HL-60 (cell line): ENCODE results near the gene THEM4.

Experiments
- GABPA ChIP-seq: IDR thresholded peaks from 2 replicates; pipeline ENCODE4 v1.6.1; 2012; ENCODE audit warnings: low read depth
- POLR2AphosphoS5 ChIP-seq: IDR thresholded peaks from 2 replicates; pipeline ENCODE4 v1.6.1; 2012; ENCODE audit warnings: low read depth
- REST ChIP-seq: IDR thresholded peaks from 2 replicates; pipeline ENCODE4 v1.6.1; 2012; ENCODE audit warnings: low read depth; ENCODE audit not compliant: insufficient replicate concordance
- TF ChIP-seq, protein P1 (sequence below): IDR thresholded peaks from one replicate; pipeline ENCODE4 v1.5.1; 2011; ENCODE audit warnings: low read length, control low read depth, inconsistent platforms; ENCODE audit not compliant: insufficient read depth

DNA sequence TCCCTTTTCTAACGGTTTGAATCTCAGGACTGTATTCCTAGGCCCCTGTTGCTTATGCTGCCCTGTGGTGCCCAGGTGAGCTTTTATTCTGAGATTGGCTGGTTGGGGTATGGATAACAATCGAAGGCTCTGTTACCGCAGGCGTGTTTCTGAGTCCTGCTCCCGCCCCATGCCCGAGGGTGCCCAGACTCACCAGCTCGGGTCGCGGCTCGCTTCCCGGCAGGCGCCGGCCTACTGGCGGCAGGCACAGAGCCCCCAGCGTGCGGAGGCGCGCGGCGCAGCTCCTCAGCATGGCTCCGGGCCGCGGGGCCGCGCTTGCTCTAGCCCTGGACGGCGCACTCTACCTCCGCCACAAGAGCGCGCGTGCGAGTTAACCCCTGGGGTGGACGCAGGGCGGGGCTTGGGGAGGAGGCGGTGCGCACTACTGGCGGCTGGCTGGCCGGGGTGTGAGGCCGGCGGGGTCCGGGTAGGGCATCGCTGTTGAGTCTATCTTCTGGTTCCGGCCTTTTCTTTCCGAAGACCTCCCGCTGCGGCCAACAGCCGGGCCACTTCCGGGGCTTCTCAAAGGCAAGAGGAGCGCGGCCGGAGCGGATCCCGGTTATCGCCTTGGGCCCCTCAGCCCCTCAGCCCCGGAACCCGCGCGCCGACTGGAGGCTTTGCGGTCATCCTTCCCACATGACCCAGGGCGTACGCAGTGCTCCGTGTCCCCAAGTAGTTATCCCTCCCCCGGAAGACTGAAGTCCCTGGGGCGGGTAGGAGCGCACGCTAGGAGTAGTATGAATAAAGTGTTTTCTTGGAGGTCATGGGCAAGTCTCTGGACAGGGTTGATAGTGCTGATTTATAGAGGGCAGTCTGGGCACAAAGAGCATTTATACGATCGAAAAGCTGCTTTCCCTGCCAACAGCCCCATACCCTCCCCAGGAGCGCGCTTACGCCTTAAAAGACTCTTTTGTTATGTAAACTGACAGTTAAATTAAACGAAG, at the start of gene THEM4:
- peak; percentile 82 for TF ChIP-seq POLR2AphosphoS5
- TF ChIP-seq, protein P1, sequence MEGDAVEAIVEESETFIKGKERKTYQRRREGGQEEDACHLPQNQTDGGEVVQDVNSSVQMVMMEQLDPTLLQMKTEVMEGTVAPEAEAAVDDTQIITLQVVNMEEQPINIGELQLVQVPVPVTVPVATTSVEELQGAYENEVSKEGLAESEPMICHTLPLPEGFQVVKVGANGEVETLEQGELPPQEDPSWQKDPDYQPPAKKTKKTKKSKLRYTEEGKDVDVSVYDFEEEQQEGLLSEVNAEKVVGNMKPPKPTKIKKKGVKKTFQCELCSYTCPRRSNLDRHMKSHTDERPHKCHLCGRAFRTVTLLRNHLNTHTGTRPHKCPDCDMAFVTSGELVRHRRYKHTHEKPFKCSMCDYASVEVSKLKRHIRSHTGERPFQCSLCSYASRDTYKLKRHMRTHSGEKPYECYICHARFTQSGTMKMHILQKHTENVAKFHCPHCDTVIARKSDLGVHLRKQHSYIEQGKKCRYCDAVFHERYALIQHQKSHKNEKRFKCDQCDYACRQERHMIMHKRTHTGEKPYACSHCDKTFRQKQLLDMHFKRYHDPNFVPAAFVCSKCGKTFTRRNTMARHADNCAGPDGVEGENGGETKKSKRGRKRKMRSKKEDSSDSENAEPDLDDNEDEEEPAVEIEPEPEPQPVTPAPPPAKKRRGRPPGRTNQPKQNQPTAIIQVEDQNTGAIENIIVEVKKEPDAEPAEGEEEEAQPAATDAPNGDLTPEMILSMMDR: no peak
- peak; percentile 93 for TF ChIP-seq GABPA
- TF ChIP-seq REST: no peak
